Keratinocyte (primary cell): ENCODE data around the gene TRIM66. TPM values are rescaled to one million over a fixed set of nuclear protein-coding genes. Genes with fewer than 3 reads are reported as not detected.

ENCODE experiments used
- DNase-seq: peaks from one replicate; pipeline ENCODE4 v3.0.0-alpha.2; 2011; ENCODE audit warnings: low read depth, missing footprints, low spot score
- FAIRE-seq: peaks from 2 replicates; lab custom pipeline; 2011; peaks lifted over from hg19 to GRCh38; lab: Jason Lieb, UNC
- H2AFZ ChIP-seq: 2 replicates; pipeline ENCODE4 v1.6.0; 2012; ENCODE audit warnings: low read length, control low read depth, inconsistent platforms; ENCODE audit not compliant: control insufficient read depth
- H3K27ac ChIP-seq: 2 replicates; pipeline ENCODE4 v1.5.1; 2011; ENCODE audit warnings: low read length; ENCODE audit not compliant: control insufficient read depth, insufficient read depth
- H3K27me3 ChIP-seq: 3 replicates; pipeline ENCODE4 v1.6.0; 2011; ENCODE audit warnings: low read length; ENCODE audit not compliant: control insufficient read depth, insufficient read depth; ENCODE audit errors: extremely low read depth
- H3K36me3 ChIP-seq, 2 experiments: 2 replicates in 1 of 2; 3 replicates in 1 of 2; pipeline ENCODE4 v1.5.1; 2011; ENCODE audit warnings: low read length in 2 of 2, mild to moderate bottlenecking in 1 of 2; ENCODE audit not compliant: control insufficient read depth in 2 of 2, insufficient read depth in 2 of 2; ENCODE audit errors: extremely low read depth in 1 of 2
- H3K4me1 ChIP-seq: 3 replicates; pipeline ENCODE4 v1.5.1; 2011; ENCODE audit warnings: low read length; ENCODE audit not compliant: control insufficient read depth, insufficient read depth; ENCODE audit errors: extremely low read depth
- H3K4me2 ChIP-seq: 3 replicates; pipeline ENCODE4 v1.6.0; 2011; ENCODE audit warnings: low read depth, low read length; ENCODE audit not compliant: control insufficient read depth, insufficient read depth; ENCODE audit errors: extremely low read depth
- H3K4me3 ChIP-seq, 3 experiments: fragments of 200-600 bp in 1 of 3; sonication (generic) in 1 of 3; 2 replicates in 2 of 3; 3 replicates in 1 of 3; pipeline ENCODE4 v1.5.1; 2011 to 2016; ENCODE audit warnings: low read length in 3 of 3, mild to moderate bottlenecking in 3 of 3, control low read depth in 2 of 3, inconsistent platforms in 1 of 3, low read depth in 1 of 3, mixed read lengths in 1 of 3, mixed run types in 1 of 3, moderate library complexity in 1 of 3; ENCODE audit not compliant: control insufficient read depth in 2 of 3, insufficient read depth in 2 of 3; ENCODE audit errors: extremely low read depth in 1 of 3
- H3K79me2 ChIP-seq: 2 replicates; pipeline ENCODE4 v1.6.0; 2012; ENCODE audit warnings: low read length; ENCODE audit not compliant: control insufficient read depth, insufficient read depth
- H3K9ac ChIP-seq: 3 replicates; pipeline ENCODE4 v1.6.0; 2011; ENCODE audit warnings: low read length; ENCODE audit not compliant: control insufficient read depth, insufficient read depth; ENCODE audit errors: extremely low read depth
- H3K9me1 ChIP-seq: 3 replicates; pipeline ENCODE4 v1.6.0; 2011; ENCODE audit warnings: low read length; ENCODE audit not compliant: control insufficient read depth, insufficient read depth; ENCODE audit errors: extremely low read depth
- H3K9me3 ChIP-seq: 2 replicates; pipeline ENCODE4 v1.5.1; 2012; ENCODE audit warnings: low read depth, low read length; ENCODE audit not compliant: control insufficient read depth
- H4K20me1 ChIP-seq: 3 replicates; pipeline ENCODE4 v1.6.0; 2011; ENCODE audit warnings: low read length; ENCODE audit not compliant: control insufficient read depth, insufficient read depth; ENCODE audit errors: extremely low read depth
- CTCF ChIP-seq, 3 experiments: IDR thresholded peaks in 1 of 3; conservative IDR thresholded peaks in 1 of 3; optimal IDR thresholded peaks in 1 of 3; 2 replicates in 2 of 3; 3 replicates in 1 of 3; pipeline versions ENCODE3 to v1.5.1; 2011; ENCODE audit warnings: low read length in 3 of 3, mild to moderate bottlenecking in 3 of 3, moderate library complexity in 2 of 3, control low read depth in 1 of 3, inconsistent platforms in 1 of 3; ENCODE audit not compliant: insufficient read depth in 2 of 3; ENCODE audit errors: extremely low read depth in 1 of 3
- EZH2 ChIP-seq: IDR thresholded peaks from one replicate; pipeline ENCODE4 v1.6.1; 2012; ENCODE audit warnings: inconsistent platforms, mild to moderate bottlenecking, low read length, moderate library complexity
- dilution Hi-C: fragments of 300-500 bp; cut with MboI; formaldehyde crosslinking; loops from one replicate; pipeline ENCODE4 v1.7.0; 2020; ENCODE audit warnings: low sequenced_read_pairs; ENCODE audit not compliant: extremely low pct_ligation_motif_present
- polyA plus RNA-seq, 5 experiments: library from polyadenylated mRNA; depleted of rRNA in 3 of 5; stranded (reverse) in 3 of 5; stranded (forward) in 1 of 5; unstranded in 1 of 5; fragments of >200 nt; gene quantifications; 1 replicate in 1 of 5; 2 replicates in 3 of 5; 3 replicates in 1 of 5; pipeline versions ENCODE4 v1.2.1 to v1.2.3, GENCODE V29; 2011 to 2012; ENCODE audit warnings: missing spikeins in 2 of 5, low read depth in 1 of 5, low replicate concordance in 1 of 5

TRIM66 gene
- polyA plus RNA-seq, 1 donor (not counting 4 experiments of a cell fraction or from before 2014, with no cell fraction given) = 5.1 TPM

- Histone ChIP-seq H3K4me3 (no peak overlapping the region), H3K9ac (no peak overlapping the region), H3K4me1 (no peaks in the 10 kb centered on the region), H3K27me3 (peaks cover 24% of the 10 kb centered on the region), H3K79me2 (no peaks in the 10 kb centered on the region), H3K9me1 (no peaks in the 10 kb centered on the region), H2AFZ (no peak overlapping the region), H4K20me1 (no peaks in the 10 kb centered on the region), H3K36me3 (no peaks in the 10 kb centered on the region), H3K27ac (no peak overlapping the region), H3K9me3 (no peaks in the 10 kb centered on the region), H3K4me2 (no peak overlapping the region)
- TF ChIP-seq EZH2 (no peak), CTCF (optimal IDR thresholded peaks at IDR 0.05 in 1 of 3, IDR thresholded peaks at IDR 0.05 in 1 of 3, conservative IDR thresholded peaks at IDR 0.05 in 1 of 3; ENCODE audit: extremely low read depth in 1 of 3, insufficient read depth in 2 of 3, low read length in 3 of 3) (no peak)
- dilution Hi-C loops = no loop called here
- FAIRE-seq (no peak), DNase-seq (no peak)
These were observed 85.9 kb downstream of the TRIM66 start for GRCh38 chr11:8596504-8597046.

- H3K36me3 ChIP-seq = no peaks in the 10 kb centered on the region
- no peak within 1 kb of the TSS for H3K9ac ChIP-seq
- DNase-seq (no peak), FAIRE-seq (no peak)
- TF ChIP-seq CTCF (optimal IDR thresholded peaks at IDR 0.05 in 1 of 3, IDR thresholded peaks at IDR 0.05 in 1 of 3, conservative IDR thresholded peaks at IDR 0.05 in 1 of 3; ENCODE audit: extremely low read depth in 1 of 3, insufficient read depth in 2 of 3, low read length in 3 of 3) = no peak
- TF ChIP-seq EZH2 = peak; percentile 23
- no peaks in the 10 kb centered on the region for H3K79me2 ChIP-seq
- H3K4me1 ChIP-seq = no peaks in the 10 kb centered on the region
- H4K20me1 ChIP-seq = no peaks in the 10 kb centered on the region
- H3K4me3 ChIP-seq = peak within 1 kb of the TSS; percentile 30 to 38 (median 34)
- H3K27me3 ChIP-seq = peaks cover 24% of the 10 kb centered on the region
- no peak within 1 kb of the TSS for H3K27ac ChIP-seq
- no peak within 1 kb of the TSS for H2AFZ ChIP-seq
- H3K9me1 ChIP-seq = no peaks in the 10 kb centered on the region
- dilution Hi-C loops = no loop called here
- peak within 1 kb of the TSS; percentile 62 for H3K4me2 ChIP-seq
- H3K9me3 ChIP-seq = no peaks in the 10 kb centered on the region
These were observed 88.2 kb downstream of the TRIM66 start, which contains the start of gene STK33 for GRCh38 chr11:8593935-8594909. Gene STK33 (minus strand): TSS chr11:8594228. CDS start chr11:8474905, 119,323 bp downstream.
